Keratinocyte (primary cell): Measurements from ENCODE around the gene HOXC5.

ENCODE experiments used
- EZH2 ChIP-seq: IDR thresholded peaks from one replicate; pipeline ENCODE4 v1.6.1; 2012; ENCODE audit warnings: inconsistent platforms, mild to moderate bottlenecking, low read length, moderate library complexity
- TF ChIP-seq, protein P1 (sequence below), 3 experiments: IDR thresholded peaks in 1 of 3; conservative IDR thresholded peaks in 1 of 3; optimal IDR thresholded peaks in 1 of 3; 2 replicates in 2 of 3; 3 replicates in 1 of 3; pipeline versions ENCODE3 to v1.5.1; 2011; ENCODE audit warnings: low read length in 3 of 3, mild to moderate bottlenecking in 3 of 3, moderate library complexity in 2 of 3, control low read depth in 1 of 3, inconsistent platforms in 1 of 3; ENCODE audit not compliant: insufficient read depth in 2 of 3; ENCODE audit errors: extremely low read depth in 1 of 3

DNA sequence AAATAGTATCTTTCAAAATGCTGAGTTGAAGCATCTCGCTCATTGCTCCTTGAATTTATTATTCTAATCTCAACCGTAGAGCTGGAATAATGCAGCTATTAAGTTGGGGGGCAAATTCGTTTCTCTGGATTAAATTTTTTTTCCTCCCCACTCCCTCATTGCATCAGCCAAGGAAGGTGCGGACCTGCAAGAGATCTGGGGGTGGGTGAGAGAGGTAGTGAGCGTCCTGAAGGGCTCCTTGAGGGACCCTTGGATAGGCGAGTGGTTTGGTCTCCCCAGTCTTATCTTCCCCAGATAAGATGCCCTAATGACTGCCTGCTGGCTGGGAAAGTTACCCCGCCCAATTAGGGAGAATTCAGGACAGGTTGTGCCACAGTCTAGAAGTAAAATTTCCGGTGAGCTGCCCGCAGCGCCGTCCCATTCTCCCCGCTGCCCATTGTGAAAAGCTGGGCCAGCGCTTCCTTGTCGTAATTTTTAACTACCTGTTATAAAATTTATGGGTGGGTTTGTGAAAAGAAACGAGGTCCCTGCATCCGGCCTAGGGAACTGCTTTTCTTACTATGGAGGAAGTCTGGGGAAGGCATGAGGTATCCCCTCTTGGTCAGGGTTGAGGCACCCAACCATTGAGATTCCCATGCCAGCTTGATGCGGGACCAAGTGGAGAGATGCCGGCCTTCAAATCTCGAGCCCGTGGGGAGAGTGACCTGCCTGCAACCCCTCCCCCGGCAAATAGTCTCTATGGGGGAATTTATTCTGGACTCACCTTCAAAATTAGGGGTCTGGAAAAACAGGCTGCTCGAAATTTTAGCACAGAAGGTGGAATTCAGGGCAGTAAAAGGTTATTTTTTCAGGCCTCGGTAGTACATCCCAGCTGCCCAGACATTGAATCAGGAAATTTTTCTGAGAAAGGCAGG is 17.6 kb upstream of the HOXC5 start:
- TF ChIP-seq, protein P1, sequence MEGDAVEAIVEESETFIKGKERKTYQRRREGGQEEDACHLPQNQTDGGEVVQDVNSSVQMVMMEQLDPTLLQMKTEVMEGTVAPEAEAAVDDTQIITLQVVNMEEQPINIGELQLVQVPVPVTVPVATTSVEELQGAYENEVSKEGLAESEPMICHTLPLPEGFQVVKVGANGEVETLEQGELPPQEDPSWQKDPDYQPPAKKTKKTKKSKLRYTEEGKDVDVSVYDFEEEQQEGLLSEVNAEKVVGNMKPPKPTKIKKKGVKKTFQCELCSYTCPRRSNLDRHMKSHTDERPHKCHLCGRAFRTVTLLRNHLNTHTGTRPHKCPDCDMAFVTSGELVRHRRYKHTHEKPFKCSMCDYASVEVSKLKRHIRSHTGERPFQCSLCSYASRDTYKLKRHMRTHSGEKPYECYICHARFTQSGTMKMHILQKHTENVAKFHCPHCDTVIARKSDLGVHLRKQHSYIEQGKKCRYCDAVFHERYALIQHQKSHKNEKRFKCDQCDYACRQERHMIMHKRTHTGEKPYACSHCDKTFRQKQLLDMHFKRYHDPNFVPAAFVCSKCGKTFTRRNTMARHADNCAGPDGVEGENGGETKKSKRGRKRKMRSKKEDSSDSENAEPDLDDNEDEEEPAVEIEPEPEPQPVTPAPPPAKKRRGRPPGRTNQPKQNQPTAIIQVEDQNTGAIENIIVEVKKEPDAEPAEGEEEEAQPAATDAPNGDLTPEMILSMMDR (optimal IDR thresholded peaks at IDR 0.05 in 1 of 3, IDR thresholded peaks at IDR 0.05 in 1 of 3, conservative IDR thresholded peaks at IDR 0.05 in 1 of 3; ENCODE audit: extremely low read depth in 1 of 3, insufficient read depth in 2 of 3, low read length in 3 of 3), result no peak
- no peak for TF ChIP-seq EZH2
